HG03159 (cell line): ENCODE measurements around the gene TSHZ3.

Experiments
- ATAC-seq: cut with Tn5 transposase; IDR thresholded peaks from one replicate; pipeline ENCODE4 v1.9.1; 2021; ENCODE audit warnings: mild to moderate bottlenecking, moderate library complexity; ENCODE audit not compliant: unreplicated experiment

Gene TSHZ3

GRCh38 chr19:31354316-31354715 lies 5.1 kb upstream of the TSHZ3 start:
- no peak for ATAC-seq

GRCh38 chr19:31353833-31354232 lies 4.6 kb upstream of the TSHZ3 start:
- ATAC-seq = no peak

DNA sequence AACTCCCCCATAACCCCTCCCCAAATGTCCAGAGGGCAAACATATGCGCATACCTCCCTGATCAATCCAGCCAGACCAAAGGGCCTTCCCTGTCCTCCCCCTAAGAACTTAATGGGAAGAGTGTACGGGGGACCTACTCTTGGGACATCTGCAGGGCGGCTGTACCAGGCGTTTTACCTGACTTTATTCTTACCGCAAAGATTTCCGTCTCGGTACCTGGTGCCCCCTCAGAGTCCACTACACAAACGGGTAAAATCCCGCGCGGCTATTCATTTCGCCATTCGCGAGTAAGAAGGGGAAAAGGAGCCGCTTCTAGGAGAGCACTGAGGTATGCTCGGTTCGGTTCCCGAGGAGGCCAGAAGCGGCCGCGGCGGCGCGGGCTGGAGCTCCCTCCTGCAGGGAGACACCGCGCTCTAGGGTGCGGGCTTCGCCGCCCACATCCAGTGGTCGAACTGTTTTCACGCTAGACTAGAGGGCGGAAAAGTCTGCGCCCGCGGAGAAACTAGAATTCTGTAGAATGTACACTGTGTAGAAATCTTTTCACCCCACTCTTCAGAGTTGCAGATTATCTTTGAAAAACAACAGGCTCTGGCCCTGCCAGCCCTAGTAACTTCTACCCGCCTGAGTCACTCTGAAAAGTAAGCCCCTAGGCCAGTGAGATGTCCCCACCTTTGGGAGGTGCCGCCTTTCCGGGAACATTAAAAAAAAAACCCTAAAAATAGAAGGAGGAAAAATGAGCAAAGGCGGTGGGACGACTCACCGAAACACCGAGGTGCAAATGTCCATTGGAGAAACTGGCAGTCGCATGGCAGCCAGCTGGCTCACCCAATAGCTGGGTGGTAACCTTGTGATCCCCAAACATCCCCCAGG lies 3.8 kb upstream of the TSHZ3 start:
- ATAC-seq = no peak

GRCh38 chr19:31352296-31352781 lies 3.1 kb upstream of the TSHZ3 start:
- no peak for ATAC-seq

- no peak for ATAC-seq
Observed at GRCh38 chr19:31351855-31352195, 2.6 kb upstream of the TSHZ3 start.

DNA sequence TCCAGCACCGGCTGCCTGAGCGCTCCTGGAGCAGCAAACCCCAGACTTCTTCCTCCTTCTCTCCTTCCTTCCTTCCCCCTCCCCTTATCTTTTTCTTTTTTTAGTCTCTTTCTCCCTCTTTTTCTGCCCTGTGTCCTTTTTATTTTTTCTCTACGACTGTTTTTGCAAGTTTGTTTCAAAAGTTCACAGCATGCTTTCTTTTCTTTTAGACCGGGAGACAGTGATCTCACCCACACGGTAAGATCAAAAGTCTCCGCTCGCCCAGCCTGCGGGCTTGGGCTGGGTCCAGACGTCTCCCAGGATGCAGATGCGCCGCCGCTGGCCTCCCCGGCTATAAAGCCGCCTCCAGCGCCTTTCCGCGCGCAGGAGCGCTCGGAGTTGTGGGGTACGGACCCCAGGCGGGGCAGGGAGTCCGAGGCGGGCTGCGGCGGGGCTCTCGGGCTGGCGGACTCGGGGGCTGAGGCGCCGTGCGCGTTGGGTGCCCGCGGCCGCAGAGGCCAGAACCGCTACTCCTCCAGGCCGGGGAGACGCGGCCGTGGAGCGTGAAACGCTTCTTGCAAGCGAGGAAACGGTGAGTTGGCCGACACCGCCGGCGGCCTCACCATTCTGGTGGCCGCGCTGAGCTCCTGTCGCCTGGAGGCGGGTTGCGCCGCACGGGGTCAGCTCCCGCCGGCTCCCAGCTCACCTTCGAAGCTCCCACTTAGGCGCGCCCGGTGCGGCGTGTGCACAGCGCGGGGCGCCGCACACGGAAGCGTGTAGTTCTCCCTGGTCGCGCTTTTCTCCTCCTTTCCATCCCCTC lies 2.0 kb upstream of the TSHZ3 start:
- no peak for ATAC-seq

- no peak for ATAC-seq
Observed at GRCh38 chr19:31350693-31351055, 1.4 kb upstream of the TSHZ3 start.

DNA sequence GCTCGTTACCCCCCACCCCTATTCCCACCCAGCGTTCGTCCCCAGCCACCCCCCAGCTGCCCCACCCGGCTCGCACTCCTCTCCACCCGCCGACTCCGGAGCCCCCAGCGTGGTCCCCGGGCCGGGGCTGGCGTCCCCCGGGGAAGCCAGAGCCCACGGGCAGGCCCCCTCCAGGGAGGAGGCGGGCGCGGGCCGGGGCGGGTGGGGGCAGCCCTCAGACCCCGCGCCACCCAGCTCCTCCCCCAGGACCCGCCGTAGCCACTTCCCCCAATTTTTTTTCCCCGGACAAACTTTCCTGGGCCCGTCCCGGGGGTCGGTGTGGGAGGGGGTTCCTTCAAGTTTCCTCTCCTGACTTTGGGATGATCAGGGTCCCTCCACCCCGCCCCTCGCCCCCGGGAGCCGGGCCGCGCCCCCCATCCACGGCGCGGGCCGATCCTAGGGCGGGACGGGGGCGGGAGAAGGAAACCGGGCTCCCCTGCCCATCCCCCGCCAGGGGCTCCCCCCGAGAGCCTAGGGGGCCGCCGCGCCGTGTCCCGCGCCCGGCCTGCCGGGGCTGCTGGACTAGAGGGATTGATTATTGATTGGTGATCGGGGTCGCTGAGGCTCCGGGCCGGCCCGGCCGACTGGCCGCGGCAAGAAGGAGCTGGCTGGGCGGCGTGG lies 927 bp upstream of the TSHZ3 start:
- ATAC-seq = no peak

GRCh38 chr19:31348481-31349159 lies 616 bp downstream of the TSHZ3 start:
- ATAC-seq = no peak

DNA sequence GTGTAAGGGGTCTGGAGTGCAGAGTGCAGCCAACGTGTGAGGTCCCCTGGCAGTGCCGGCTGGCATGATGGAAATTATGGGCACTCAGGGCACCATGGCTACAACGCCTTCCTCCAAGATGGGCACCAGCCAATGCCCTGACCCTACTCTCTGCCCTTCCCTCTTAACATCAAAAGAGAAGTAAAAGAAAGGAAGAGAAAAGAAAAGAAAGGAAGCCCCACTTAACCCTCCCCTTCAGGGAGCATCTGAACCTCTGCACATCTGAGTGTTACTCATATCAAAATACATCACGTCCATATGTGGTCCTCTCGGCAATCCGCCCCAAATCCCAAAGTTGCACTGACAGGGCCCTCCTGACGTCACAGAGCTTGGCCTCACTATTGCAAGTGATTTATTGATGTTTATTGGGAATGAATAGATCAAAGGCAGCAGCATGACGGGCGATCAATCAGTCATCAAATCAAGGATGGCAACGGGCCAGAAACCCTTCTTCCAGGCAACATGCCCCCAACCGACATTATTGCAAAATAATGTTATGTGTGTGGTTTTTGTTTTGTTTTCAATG lies 1.3 kb downstream of the TSHZ3 start:
- ATAC-seq = no peak

- no peak for ATAC-seq
Observed at GRCh38 chr19:31347354-31347753, 1.9 kb downstream of the TSHZ3 start.

GRCh38 chr19:31346184-31347059 lies 2.8 kb downstream of the TSHZ3 start:
- no peak for ATAC-seq

- no peak for ATAC-seq
Observed at GRCh38 chr19:31344403-31344802, 4.8 kb downstream of the TSHZ3 start.

DNA sequence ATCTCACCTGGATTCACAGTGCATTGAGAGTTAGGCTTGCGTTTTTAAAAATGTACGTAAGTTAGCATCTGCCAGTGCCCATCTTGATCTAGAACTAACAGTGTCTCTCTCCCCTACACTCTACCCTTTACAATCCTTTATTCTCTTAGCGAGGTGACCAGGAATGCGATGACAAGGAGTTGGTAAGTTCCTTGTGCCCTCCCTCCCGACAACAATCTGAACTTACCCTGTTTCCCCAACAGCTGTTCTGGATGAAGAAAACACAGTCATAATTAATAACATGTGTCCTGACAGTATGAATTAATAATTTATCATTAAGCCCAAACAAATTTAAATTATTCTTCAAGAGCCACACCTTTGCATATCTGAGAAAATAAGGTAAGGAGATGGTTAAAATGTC lies 6.3 kb downstream of the TSHZ3 start:
- no peak for ATAC-seq

DNA sequence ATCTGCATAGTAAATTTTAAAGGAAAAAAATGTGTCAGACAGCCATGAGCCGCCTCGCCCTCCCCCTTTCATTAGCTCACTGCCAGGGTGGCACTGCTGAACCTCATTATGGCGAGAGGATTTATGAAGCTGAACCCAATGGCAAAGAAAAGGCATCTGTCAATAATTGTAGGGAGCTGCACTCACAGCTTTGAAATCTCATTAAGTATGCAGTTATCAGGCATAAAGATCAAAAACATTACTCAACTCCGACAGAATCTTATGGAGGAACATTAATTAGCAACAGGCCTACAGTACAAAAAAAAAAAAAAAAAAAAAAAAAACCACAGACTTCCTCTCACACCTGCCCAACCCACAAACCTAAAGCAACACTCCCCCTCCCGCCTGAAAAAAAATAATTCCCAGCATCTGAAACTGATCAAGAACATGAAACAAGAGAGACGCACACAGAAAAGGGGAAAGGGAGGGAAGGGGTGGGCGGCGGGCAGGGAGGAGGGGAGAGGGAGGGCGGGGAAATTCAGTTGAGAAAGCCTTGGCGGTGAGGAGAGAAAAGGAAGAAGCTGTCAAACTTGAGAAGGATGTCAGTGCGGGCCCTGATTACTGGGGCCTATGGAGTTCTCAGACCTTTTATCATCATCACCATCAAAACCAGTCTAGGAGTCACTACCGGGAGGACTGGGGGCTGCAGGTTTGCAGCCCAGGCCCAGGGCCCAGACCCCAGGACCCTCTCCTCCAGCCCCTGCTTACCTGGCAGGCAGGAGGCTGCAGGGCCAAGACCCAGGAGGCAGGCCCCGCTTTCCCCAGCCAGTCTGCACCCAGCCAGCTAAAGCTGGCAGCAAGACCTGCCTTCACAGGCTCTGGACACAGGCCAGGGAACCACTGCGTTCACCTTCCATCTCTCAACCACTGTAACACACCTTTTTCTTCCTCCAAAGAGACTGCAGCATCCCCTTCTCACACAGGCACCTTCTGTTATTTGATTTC lies 8.9 kb downstream of the TSHZ3 start:
- ATAC-seq = no peak

GRCh38 chr19:31339411-31339810 lies 9.8 kb downstream of the TSHZ3 start:
- no peak for ATAC-seq

- ATAC-seq = no peak
Observed at GRCh38 chr19:31338069-31338776, 11.0 kb downstream of the TSHZ3 start.
